IMR-90 (cell line): Measurements from ENCODE around the gene MORF4L1.

ENCODE experiments used
- BHLHE40 ChIP-seq: fragments of 150-350 bp; IDR thresholded peaks from 2 replicates; pipeline ENCODE4 v1.6.1; 2016; ENCODE audit warnings: mild to moderate bottlenecking, low read depth, low read length
- CEBPB ChIP-seq: IDR thresholded peaks from 2 replicates; pipeline ENCODE4 v1.6.1; 2012; ENCODE audit warnings: low read depth, low read length, improper control_type of control experiment
- CHD1 ChIP-seq: IDR thresholded peaks from 2 replicates; pipeline ENCODE4 v1.6.1; 2012; ENCODE audit warnings: low read depth, low read length, improper control_type of control experiment
- CTCF ChIP-seq: conservative IDR thresholded peaks from 2 replicates; pipeline ENCODE4 v1.5.1; 2012; ENCODE audit warnings: mild to moderate bottlenecking, low read depth, low read length, improper control_type of control experiment
- FOS ChIP-seq: fragments of 150-350 bp; IDR thresholded peaks from 2 replicates; pipeline ENCODE4 v1.6.1; 2016; ENCODE audit warnings: low read depth, low read length
- MAFK ChIP-seq: IDR thresholded peaks from 2 replicates; pipeline ENCODE4 v1.6.1; 2012; ENCODE audit warnings: low read depth, low read length, improper control_type of control experiment
- MAZ ChIP-seq: IDR thresholded peaks from 2 replicates; pipeline ENCODE4 v1.6.1; 2012; ENCODE audit warnings: low read depth, mild to moderate bottlenecking, low read length, improper control_type of control experiment, moderate library complexity, borderline replicate concordance
- MXI1 ChIP-seq: IDR thresholded peaks from 2 replicates; pipeline ENCODE4 v1.6.1; 2012; ENCODE audit warnings: low read depth, mild to moderate bottlenecking, low read length, moderate library complexity, borderline replicate concordance
- POLR2A ChIP-seq: IDR thresholded peaks from 2 replicates; pipeline ENCODE4 v1.6.1; 2012; ENCODE audit warnings: mild to moderate bottlenecking, low read depth, low read length
- RAD21 ChIP-seq: IDR thresholded peaks from 2 replicates; pipeline ENCODE4 v1.6.1; 2012; ENCODE audit warnings: low read length, improper control_type of control experiment
- RCOR1 ChIP-seq: IDR thresholded peaks from 2 replicates; pipeline ENCODE4 v1.6.1; 2012; ENCODE audit warnings: mild to moderate bottlenecking, low read length, improper control_type of control experiment; ENCODE audit not compliant: insufficient replicate concordance
- RFX5 ChIP-seq: IDR thresholded peaks from 2 replicates; pipeline ENCODE4 v1.8.0; 2012; ENCODE audit warnings: low read depth, mild to moderate bottlenecking, low read length, moderate library complexity
- TF ChIP-seq, protein P1 (sequence below): fragments of 150-350 bp; IDR thresholded peaks from 2 replicates; pipeline ENCODE4 v1.6.1; 2017; ENCODE audit warnings: mild to moderate bottlenecking, antibody characterized with exemption, low read length, low read depth
- TF ChIP-seq, protein P2 (sequence below): fragments of 150-350 bp; IDR thresholded peaks from 2 replicates; pipeline ENCODE4 v1.6.1; 2016; ENCODE audit warnings: low read depth, mild to moderate bottlenecking, low read length, moderate library complexity, borderline replicate concordance

DNA sequence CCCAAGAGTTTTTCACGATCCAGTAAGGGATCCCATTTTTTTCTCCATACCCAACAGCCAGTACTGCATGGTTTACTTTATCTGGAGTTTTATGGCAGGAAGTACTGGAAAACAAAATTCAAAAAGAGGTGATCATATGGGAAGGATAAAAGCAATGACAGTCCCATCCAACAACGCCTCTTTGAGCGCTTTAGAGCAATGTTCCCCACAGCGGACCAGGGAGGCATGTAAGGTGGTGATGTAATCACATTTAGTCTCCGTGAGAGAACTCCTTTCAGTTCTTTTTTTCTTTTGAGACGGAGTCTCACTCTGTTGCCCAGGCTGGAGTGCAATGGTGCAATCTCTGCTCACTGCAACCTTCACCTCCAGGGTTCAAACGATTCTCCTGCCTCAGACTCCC lies 50.3 kb downstream of the MORF4L1 start:
- TF ChIP-seq CTCF (no peak), RCOR1 (no peak), FOS (no peak), RAD21 (no peak), MAZ (no peak), POLR2A (no peak), BHLHE40 (no peak), MAFK (no peak), RFX5 (no peak), MXI1 (no peak), CEBPB (no peak), CHD1 (no peak)
- TF ChIP-seq, protein P1, sequence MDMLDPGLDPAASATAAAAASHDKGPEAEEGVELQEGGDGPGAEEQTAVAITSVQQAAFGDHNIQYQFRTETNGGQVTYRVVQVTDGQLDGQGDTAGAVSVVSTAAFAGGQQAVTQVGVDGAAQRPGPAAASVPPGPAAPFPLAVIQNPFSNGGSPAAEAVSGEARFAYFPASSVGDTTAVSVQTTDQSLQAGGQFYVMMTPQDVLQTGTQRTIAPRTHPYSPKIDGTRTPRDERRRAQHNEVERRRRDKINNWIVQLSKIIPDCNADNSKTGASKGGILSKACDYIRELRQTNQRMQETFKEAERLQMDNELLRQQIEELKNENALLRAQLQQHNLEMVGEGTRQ: no peak
- TF ChIP-seq, protein P2, sequence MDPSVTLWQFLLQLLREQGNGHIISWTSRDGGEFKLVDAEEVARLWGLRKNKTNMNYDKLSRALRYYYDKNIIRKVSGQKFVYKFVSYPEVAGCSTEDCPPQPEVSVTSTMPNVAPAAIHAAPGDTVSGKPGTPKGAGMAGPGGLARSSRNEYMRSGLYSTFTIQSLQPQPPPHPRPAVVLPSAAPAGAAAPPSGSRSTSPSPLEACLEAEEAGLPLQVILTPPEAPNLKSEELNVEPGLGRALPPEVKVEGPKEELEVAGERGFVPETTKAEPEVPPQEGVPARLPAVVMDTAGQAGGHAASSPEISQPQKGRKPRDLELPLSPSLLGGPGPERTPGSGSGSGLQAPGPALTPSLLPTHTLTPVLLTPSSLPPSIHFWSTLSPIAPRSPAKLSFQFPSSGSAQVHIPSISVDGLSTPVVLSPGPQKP: no peak
